ENCODE data around the gene CCDC15.

CCDC15 gene

GRCh38 chr11:125005491-125005890 is 51.5 kb downstream of the CCDC15 start:
- no peak for TF ChIP-seq CTCF (IDR thresholded peaks at IDR 0.05; ENCODE audit: low read depth, low read length)
- TF ChIP-seq EZH2phosphoT487 (IDR thresholded peaks at IDR 0.05; ENCODE audit: low read depth): no peak
- Histone ChIP-seq H3K4me3 (ENCODE audit: low read length) (no peak overlapping the region), H3K9me3 (ENCODE audit: insufficient read depth, low read length) (peaks cover 14% of the 10 kb centered on the region; the same call in 1 of the 2 replicates), H2AFZ (ENCODE audit: low read depth, low read length) (no peak overlapping the region), H3K79me2 (ENCODE audit: low read length) (no peaks in the 10 kb centered on the region), H3K9ac (ENCODE audit: low read length) (no peak overlapping the region), H3K4me1 (ENCODE audit: low read length) (no peaks in the 10 kb centered on the region), H3K27me3 (ENCODE audit: low read depth, low read length) (no peaks in the 10 kb centered on the region), H3K36me3 (replicated peaks; ENCODE audit: low read depth, low read length) (no peaks in the 10 kb centered on the region), H3K4me2 (ENCODE audit: low read length) (no peak overlapping the region), H3K27ac (ENCODE audit: low read length) (no peak overlapping the region), H4K20me1 (ENCODE audit: insufficient read depth, low read length) (no peaks in the 10 kb centered on the region)

- Histone ChIP-seq H3K9ac (ENCODE audit: low read length) (no peak overlapping the region), H3K36me3 (replicated peaks; ENCODE audit: low read depth, low read length) (no peaks in the 10 kb centered on the region), H3K79me2 (ENCODE audit: low read length) (no peaks in the 10 kb centered on the region), H3K27ac (ENCODE audit: low read length) (no peak overlapping the region), H3K4me3 (ENCODE audit: low read length) (no peak overlapping the region), H3K4me2 (ENCODE audit: low read length) (no peak overlapping the region), H3K4me1 (ENCODE audit: low read length) (no peaks in the 10 kb centered on the region), H3K27me3 (ENCODE audit: low read depth, low read length) (no peaks in the 10 kb centered on the region), H2AFZ (ENCODE audit: low read depth, low read length) (no peak overlapping the region), H3K9me3 (ENCODE audit: insufficient read depth, low read length) (no peaks in the 10 kb centered on the region), H4K20me1 (ENCODE audit: insufficient read depth, low read length) (no peaks in the 10 kb centered on the region)
- TF ChIP-seq EZH2phosphoT487 (IDR thresholded peaks at IDR 0.05; ENCODE audit: low read depth) (no peak), CTCF (IDR thresholded peaks at IDR 0.05; ENCODE audit: low read depth, low read length) (no peak)
Observed at GRCh38 chr11:125016413-125016812, 62.4 kb downstream of the CCDC15 start.

GRCh38 chr11:125020342-125020741 is 66.3 kb downstream of the CCDC15 start:
- Histone ChIP-seq H2AFZ (ENCODE audit: low read depth, low read length) (no peak overlapping the region), H4K20me1 (ENCODE audit: insufficient read depth, low read length) (no peaks in the 10 kb centered on the region), H3K9me3 (ENCODE audit: insufficient read depth, low read length) (no peaks in the 10 kb centered on the region), H3K79me2 (ENCODE audit: low read length) (no peaks in the 10 kb centered on the region), H3K27me3 (ENCODE audit: low read depth, low read length) (no peaks in the 10 kb centered on the region), H3K4me1 (ENCODE audit: low read length) (no peaks in the 10 kb centered on the region), H3K27ac (ENCODE audit: low read length) (no peak overlapping the region), H3K4me2 (ENCODE audit: low read length) (no peak overlapping the region), H3K4me3 (ENCODE audit: low read length) (no peak overlapping the region), H3K9ac (ENCODE audit: low read length) (no peak overlapping the region), H3K36me3 (replicated peaks; ENCODE audit: low read depth, low read length) (no peaks in the 10 kb centered on the region)
- TF ChIP-seq CTCF (IDR thresholded peaks at IDR 0.05; ENCODE audit: low read depth, low read length): no peak
- no peak for TF ChIP-seq EZH2phosphoT487 (IDR thresholded peaks at IDR 0.05; ENCODE audit: low read depth)

- Histone ChIP-seq H3K27ac (ENCODE audit: low read length) (no peak overlapping the region), H4K20me1 (ENCODE audit: insufficient read depth, low read length) (no peaks in the 10 kb centered on the region), H3K27me3 (ENCODE audit: low read depth, low read length) (no peaks in the 10 kb centered on the region), H2AFZ (ENCODE audit: low read depth, low read length) (no peak overlapping the region), H3K4me2 (ENCODE audit: low read length) (no peak overlapping the region), H3K9ac (ENCODE audit: low read length) (no peak overlapping the region), H3K36me3 (replicated peaks; ENCODE audit: low read depth, low read length) (no peaks in the 10 kb centered on the region), H3K79me2 (ENCODE audit: low read length) (no peaks in the 10 kb centered on the region), H3K9me3 (ENCODE audit: insufficient read depth, low read length) (no peaks in the 10 kb centered on the region), H3K4me1 (ENCODE audit: low read length) (no peaks in the 10 kb centered on the region), H3K4me3 (ENCODE audit: low read length) (no peak overlapping the region)
- no peak for TF ChIP-seq EZH2phosphoT487 (IDR thresholded peaks at IDR 0.05; ENCODE audit: low read depth)
- no peak for TF ChIP-seq CTCF (IDR thresholded peaks at IDR 0.05; ENCODE audit: low read depth, low read length)
Observed at GRCh38 chr11:125022551-125022950, 68.5 kb downstream of the CCDC15 start.
